ENCODE results near the gene RIT2. TPM values are rescaled to one million over a fixed set of nuclear protein-coding genes. Genes with fewer than 3 reads are reported as not detected.

The RIT2 gene
- total RNA-seq, 4 donors from 2014 or later = not detected

DNA sequence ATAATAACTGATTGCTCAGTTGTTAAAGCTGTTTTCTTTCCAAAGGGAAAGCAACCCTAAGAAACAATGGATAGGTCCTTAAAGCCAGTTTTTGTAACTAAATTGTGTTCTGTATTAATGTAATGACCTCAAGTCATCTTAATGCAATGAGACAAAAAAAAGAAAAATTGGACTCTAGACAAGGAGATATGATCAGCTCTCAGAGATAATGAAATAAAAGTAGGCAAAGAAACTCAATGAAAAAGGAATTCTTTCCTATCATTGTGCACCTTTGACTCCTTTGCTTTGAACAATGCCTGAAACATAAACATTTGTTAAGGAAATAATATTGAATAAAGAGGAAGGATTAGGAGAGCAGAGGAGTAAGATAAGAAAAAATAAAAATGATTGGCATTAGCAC is 86.1 kb downstream of the RIT2 start:
- no peak for ATAC-seq
- TF ChIP-seq, protein P1, sequence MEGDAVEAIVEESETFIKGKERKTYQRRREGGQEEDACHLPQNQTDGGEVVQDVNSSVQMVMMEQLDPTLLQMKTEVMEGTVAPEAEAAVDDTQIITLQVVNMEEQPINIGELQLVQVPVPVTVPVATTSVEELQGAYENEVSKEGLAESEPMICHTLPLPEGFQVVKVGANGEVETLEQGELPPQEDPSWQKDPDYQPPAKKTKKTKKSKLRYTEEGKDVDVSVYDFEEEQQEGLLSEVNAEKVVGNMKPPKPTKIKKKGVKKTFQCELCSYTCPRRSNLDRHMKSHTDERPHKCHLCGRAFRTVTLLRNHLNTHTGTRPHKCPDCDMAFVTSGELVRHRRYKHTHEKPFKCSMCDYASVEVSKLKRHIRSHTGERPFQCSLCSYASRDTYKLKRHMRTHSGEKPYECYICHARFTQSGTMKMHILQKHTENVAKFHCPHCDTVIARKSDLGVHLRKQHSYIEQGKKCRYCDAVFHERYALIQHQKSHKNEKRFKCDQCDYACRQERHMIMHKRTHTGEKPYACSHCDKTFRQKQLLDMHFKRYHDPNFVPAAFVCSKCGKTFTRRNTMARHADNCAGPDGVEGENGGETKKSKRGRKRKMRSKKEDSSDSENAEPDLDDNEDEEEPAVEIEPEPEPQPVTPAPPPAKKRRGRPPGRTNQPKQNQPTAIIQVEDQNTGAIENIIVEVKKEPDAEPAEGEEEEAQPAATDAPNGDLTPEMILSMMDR (IDR thresholded peaks at IDR 0.05) = no peak
- TF ChIP-seq POLR2AphosphoS5 (IDR thresholded peaks at IDR 0.05) (no peak), POLR2A (IDR thresholded peaks at IDR 0.05) (no peak), EP300 (IDR thresholded peaks at IDR 0.05) (no peak)

GRCh38 chr18:43022874-43023273 is 92.6 kb downstream of the RIT2 start:
- ATAC-seq = no peak
- Histone ChIP-seq H3K9me3 (no peaks in the 10 kb centered on the region), H3K4me3 (no peak overlapping the region), H3K27ac (no peak overlapping the region), H3K27me3 (no peaks in the 10 kb centered on the region), H3K4me1 (no peaks in the 10 kb centered on the region), H3K36me3 (no peaks in the 10 kb centered on the region)
- 57% methylated on average over 3 of the region's 3 CpGs for WGBS, 2 donors (ENCODE audit: low coverage in 1 of 2)
- TF ChIP-seq, protein P1 (IDR thresholded peaks at IDR 0.05) = no peak
- TF ChIP-seq EP300 (IDR thresholded peaks at IDR 0.05) (no peak), POLR2A (IDR thresholded peaks at IDR 0.05) (no peak), POLR2AphosphoS5 (IDR thresholded peaks at IDR 0.05) (no peak)

More for the DNA sequence above, 86.1 kb downstream of the RIT2 start:
- no peak overlapping the region for H3K27ac ChIP-seq
- no peak overlapping the region for H3K4me3 ChIP-seq
- H3K27me3 ChIP-seq = no peaks in the 10 kb centered on the region
- H3K36me3 ChIP-seq = no peaks in the 10 kb centered on the region
- H3K9me3 ChIP-seq = no peaks in the 10 kb centered on the region
- H3K4me1 ChIP-seq = no peaks in the 10 kb centered on the region

GRCh38 chr18:43017622-43018021 is 97.9 kb downstream of the RIT2 start:
- H3K9me3 ChIP-seq = no peaks in the 10 kb centered on the region
- H3K4me3 ChIP-seq = no peak overlapping the region
- H3K27ac ChIP-seq = no peak overlapping the region
- no peaks in the 10 kb centered on the region for H3K36me3 ChIP-seq
- H3K27me3 ChIP-seq = no peaks in the 10 kb centered on the region
- no peak for ATAC-seq
- WGBS, 2 donors (ENCODE audit: low coverage in 1 of 2) = 35 to 73% methylated on average over 1 of the region's 1 CpG
- TF ChIP-seq POLR2A (IDR thresholded peaks at IDR 0.05) = no peak
- no peak for TF ChIP-seq POLR2AphosphoS5 (IDR thresholded peaks at IDR 0.05)
- TF ChIP-seq, protein P1 (IDR thresholded peaks at IDR 0.05) = no peak
- TF ChIP-seq EP300 (IDR thresholded peaks at IDR 0.05) = no peak
- no peaks in the 10 kb centered on the region for H3K4me1 ChIP-seq

DNA sequence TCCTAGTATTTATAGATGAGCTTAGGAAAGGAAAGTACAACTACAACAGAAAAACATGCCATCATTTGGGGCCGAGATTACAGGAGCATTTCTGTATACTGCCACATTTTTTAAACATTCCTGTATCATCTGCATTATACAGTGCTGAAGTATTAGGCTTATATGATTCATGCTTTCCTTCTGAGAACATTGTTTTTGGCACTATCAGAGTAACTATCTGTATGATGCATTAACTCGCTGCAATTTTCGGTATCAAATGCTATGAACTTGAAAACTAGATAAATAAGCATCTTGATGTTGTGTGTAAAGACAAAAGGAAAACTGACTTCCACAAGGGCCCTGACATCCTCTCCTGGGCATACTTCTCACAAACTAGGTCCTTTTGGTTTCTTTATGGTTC is 102.0 kb downstream of the RIT2 start:
- TF ChIP-seq POLR2A (IDR thresholded peaks at IDR 0.05) (no peak), POLR2AphosphoS5 (IDR thresholded peaks at IDR 0.05) (no peak), EP300 (IDR thresholded peaks at IDR 0.05) (no peak)
- TF ChIP-seq, protein P1 (IDR thresholded peaks at IDR 0.05) = no peak
- Histone ChIP-seq H3K36me3 (no peaks in the 10 kb centered on the region), H3K4me3 (no peak overlapping the region), H3K27me3 (no peaks in the 10 kb centered on the region), H3K9me3 (no peaks in the 10 kb centered on the region), H3K4me1 (no peaks in the 10 kb centered on the region), H3K27ac (no peak overlapping the region)
- 70 to 79% methylated on average over 3 of the region's 3 CpGs for WGBS, 2 donors (ENCODE audit: low coverage in 1 of 2)
- no peak for ATAC-seq

- Histone ChIP-seq H3K4me1 (no peaks in the 10 kb centered on the region), H3K9me3 (no peaks in the 10 kb centered on the region), H3K4me3 (no peak overlapping the region), H3K36me3 (no peaks in the 10 kb centered on the region), H3K27me3 (no peaks in the 10 kb centered on the region), H3K27ac (no peak overlapping the region)
- no peak for TF ChIP-seq POLR2A (IDR thresholded peaks at IDR 0.05)
- TF ChIP-seq EP300 (IDR thresholded peaks at IDR 0.05) = no peak
- no peak for TF ChIP-seq POLR2AphosphoS5 (IDR thresholded peaks at IDR 0.05)
- WGBS, 2 donors (ENCODE audit: low coverage in 1 of 2) = 64 to 80% methylated on average over 2 of the region's 2 CpGs
- no peak for ATAC-seq
Measured at GRCh38 chr18:43012951-43013350, 102.5 kb downstream of the RIT2 start.
